ENCODE results near the gene ARMC2. TPM values are rescaled to one million over a fixed set of nuclear protein-coding genes. Genes with fewer than 3 reads are reported as not detected.

Gene ARMC2
- total and polyA plus RNA-seq, 2 of the 8 experiments (the other 6 are each of a cell fraction or from before 2014, with no cell fraction given), result 1.6 to 4.4 TPM

DNA sequence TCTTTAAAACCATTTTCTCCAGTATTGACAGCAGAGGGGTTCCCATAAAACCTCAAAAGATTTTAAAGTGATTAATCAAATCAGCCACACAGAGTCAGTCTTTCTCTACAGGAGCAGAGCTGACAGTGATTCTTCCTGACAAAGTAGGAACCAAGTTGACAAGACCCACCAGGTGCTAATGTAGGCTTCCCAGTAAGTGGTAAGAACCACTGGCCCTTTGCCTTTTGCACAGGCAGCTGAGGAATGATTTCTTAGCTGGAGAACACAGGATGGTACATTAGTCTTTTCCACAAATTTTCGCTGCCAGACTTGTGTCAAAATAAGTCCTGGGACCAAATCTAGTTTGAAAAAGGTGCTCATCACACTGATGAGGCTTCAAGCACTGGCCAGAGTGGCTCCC lies 95.8 kb downstream of the ARMC2 start:
- H3K9me3 ChIP-seq (ENCODE audit: insufficient read depth in 2 of 2, low read depth in 1 of 2, low read length in 1 of 2), result no peaks in the 10 kb centered on the region
- H3K4me3 ChIP-seq (ENCODE audit: extremely low read depth in 1 of 4, insufficient read depth in 2 of 4, low read depth in 3 of 4, low read length in 4 of 4), result no peak overlapping the region
- no peaks in the 10 kb centered on the region for H3K36me3 ChIP-seq (ENCODE audit: control insufficient read depth in 2 of 4, insufficient read depth in 4 of 4, low read length in 3 of 4)
- no peak overlapping the region for H3K23ac ChIP-seq (ENCODE audit: insufficient read length)
- H2BK5ac ChIP-seq (ENCODE audit: low read depth, low read length), result no peak overlapping the region
- no peak for FAIRE-seq
- no peaks in the 10 kb centered on the region for H3K23me2 ChIP-seq (ENCODE audit: low read depth, low read length)
- no peak overlapping the region for H3K56ac ChIP-seq (replicated peaks; ENCODE audit: insufficient read length, low read depth, low read length)
- no peak overlapping the region for H3K9ac ChIP-seq (replicated peaks in 1 of 4; ENCODE audit: extremely low read depth in 1 of 4, low read depth in 3 of 4, low read length in 3 of 4)
- peaks cover 0 to 3% (median 2%) of the 10 kb centered on the region in 4 experiments; a peak in 6 of 7 replicates for H3K4me1 ChIP-seq (replicated peaks in 1 of 4; ENCODE audit: control insufficient read depth in 3 of 4, insufficient read depth in 4 of 4, low read length in 3 of 4)
- TF ChIP-seq RAD21 (IDR thresholded peaks at IDR 0.05 in 1 of 2, conservative IDR thresholded peaks at IDR 0.05 in 1 of 2; ENCODE audit: low read depth in 2 of 2, low read length in 2 of 2) (peak in 1 of 2 experiments; percentile 19; a peak in 2 of 4 replicates), GTF2F1 (IDR thresholded peaks at IDR 0.05; ENCODE audit: borderline replicate concordance, low read depth, low read length) (no peak)
- TF ChIP-seq, protein P1, sequence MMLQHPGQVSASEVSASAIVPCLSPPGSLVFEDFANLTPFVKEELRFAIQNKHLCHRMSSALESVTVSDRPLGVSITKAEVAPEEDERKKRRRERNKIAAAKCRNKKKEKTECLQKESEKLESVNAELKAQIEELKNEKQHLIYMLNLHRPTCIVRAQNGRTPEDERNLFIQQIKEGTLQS (IDR thresholded peaks at IDR 0.05; ENCODE audit: insufficient read depth, low read depth, low read length), result no peak
- H3K79me2 ChIP-seq (ENCODE audit: control insufficient read depth in 1 of 2, insufficient read depth in 2 of 2, low read length in 2 of 2), result no peaks in the 10 kb centered on the region
- no peak overlapping the region for H4K91ac ChIP-seq (replicated peaks; ENCODE audit: insufficient read length, low read length)
- no peak overlapping the region for H2BK120ac ChIP-seq (replicated peaks; ENCODE audit: low read depth, low read length)
- no peak overlapping the region for H4K5ac ChIP-seq (ENCODE audit: insufficient read length, low read depth, low read length)
- DNase-seq (ENCODE audit: low read depth in 1 of 2, low spot score in 2 of 2), result no peak
- no peak overlapping the region for H4K8ac ChIP-seq (ENCODE audit: extremely low read depth, insufficient read depth, low read length)
- ChIA-PET POLR2A (ENCODE audit: partially characterized antibody) (interaction anchor here (1.7 kb wide), 1 partner anchor 11 kb away, joined by 5 read pairs; no protein-coding TSS in a partner anchor), CTCF (ENCODE audit: partially characterized antibody) (interaction anchor here (0.7 to 1.8 kb wide), 4 partner anchors 12 to 129 kb away, joined by 3 to 5 read pairs (median 4); no protein-coding TSS in a partner anchor)
- WGBS, 2 experiments (ENCODE audit: extremely low coverage in 1 of 2, insufficient coverage in 1 of 2, insufficient read length in 1 of 2, insufficient replicate concordance in 2 of 2, low coverage in 1 of 2, low lambda C conversion rate in 2 of 2, missing lambda C conversion rate in 1 of 2), result 75% methylated on average over 1 of the region's 1 CpG; no CpG with 5 or more reads in 1 of the 2 experiments
- no peak overlapping the region for H3K14ac ChIP-seq (ENCODE audit: insufficient read length)
- no peak overlapping the region for H2AFZ ChIP-seq (ENCODE audit: low read length)
- no peaks in the 10 kb centered on the region for H3K79me1 ChIP-seq (ENCODE audit: low read depth, low read length)
- H3K4ac ChIP-seq (replicated peaks; ENCODE audit: insufficient read length, low read depth, low read length), result no peak overlapping the region
- no peak overlapping the region for H3K27ac ChIP-seq (ENCODE audit: low read depth, low read length)
- no peak overlapping the region for H3K18ac ChIP-seq (ENCODE audit: extremely low read depth, low read length)
- no peak overlapping the region for H2BK12ac ChIP-seq (ENCODE audit: low read depth, low read length)
- H3K27me3 ChIP-seq (replicated peaks in 1 of 4; ENCODE audit: control insufficient read depth in 3 of 4, extremely low read depth in 1 of 4, insufficient read depth in 3 of 4, low read length in 3 of 4), result no peaks in the 10 kb centered on the region
- H2BK20ac ChIP-seq (ENCODE audit: low read length), result no peak overlapping the region
- H4K20me1 ChIP-seq (replicated peaks in 1 of 2; ENCODE audit: control insufficient read depth in 1 of 2, insufficient read depth in 2 of 2, low read length in 2 of 2), result no peaks in the 10 kb centered on the region
- H2AK5ac ChIP-seq (ENCODE audit: low read depth, low read length), result no peak overlapping the region
- H2BK15ac ChIP-seq (ENCODE audit: low read length), result no peak overlapping the region
- no peak overlapping the region for H3K4me2 ChIP-seq (ENCODE audit: insufficient read depth in 1 of 2, low read depth in 2 of 2, low read length in 2 of 2)

Data from H1 (cell line).